Skeletal muscle tissue (tissue), 1 donor: ENCODE measurements around the gene TMC3. TPM values are rescaled to one million over a fixed set of nuclear protein-coding genes. Genes with fewer than 3 reads are reported as not detected.

ENCODE experiments used
- total RNA-seq: library from RNA; depleted of rRNA; stranded (reverse); fragments of >200 nt; gene quantifications from one replicate; pipeline ENCODE4 v1.2.3, GENCODE V29; 2014

TMC3 gene
- total RNA-seq, 1 donor from 2014 or later, result not detected

Other genes with a start within 250 kb of the TMC3 start
- 5.7 TPM for gene CFAP161, start 239.9 kb downstream of the TMC3 start, total RNA-seq
- 4.7 TPM for gene IL16, start 177.3 kb downstream of the TMC3 start, total RNA-seq
- gene STARD5, start 50.1 kb downstream of the TMC3 start, total RNA-seq, result 2.1 TPM